GM12872 (cell line): Measurements from ENCODE around the gene SRPX.
A peak's percentile ranks its signal among the peaks of the same experiment; 100 is the strongest.

Experiments
- TF ChIP-seq, protein P1 (sequence below): IDR thresholded peaks from 3 replicates; pipeline ENCODE4 v1.5.1; 2011; ENCODE audit warnings: low read depth, mild to moderate bottlenecking, low read length, moderate library complexity; ENCODE audit not compliant: insufficient read depth

The SRPX gene

DNA sequence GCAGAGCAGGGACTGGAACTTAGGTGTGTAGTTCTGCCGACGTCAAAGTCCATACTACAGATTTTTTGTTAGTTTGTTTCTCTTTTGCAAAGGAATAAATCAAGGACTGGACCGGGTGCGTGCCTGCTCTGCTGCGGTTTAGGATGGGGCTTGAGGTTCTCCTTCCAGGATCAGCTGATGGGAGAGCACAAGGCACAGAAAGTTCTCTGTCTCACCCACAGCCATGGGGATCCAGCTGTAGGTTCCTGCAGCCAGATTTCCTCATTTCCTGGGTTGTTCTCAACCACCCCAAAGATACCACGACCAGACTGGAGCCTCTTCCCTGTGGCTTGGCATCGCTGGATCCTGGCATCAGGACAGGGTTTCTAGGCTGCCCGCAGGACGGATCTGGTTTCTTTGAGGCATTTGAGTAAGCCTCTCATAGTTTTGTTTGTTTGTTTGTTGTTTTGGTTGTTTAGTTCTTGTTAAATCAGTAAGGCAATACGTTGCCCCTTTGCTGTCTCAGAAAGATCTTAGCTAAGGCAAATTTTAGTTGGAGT, 789 bp upstream of the SRPX start:
- TF ChIP-seq, protein P1, sequence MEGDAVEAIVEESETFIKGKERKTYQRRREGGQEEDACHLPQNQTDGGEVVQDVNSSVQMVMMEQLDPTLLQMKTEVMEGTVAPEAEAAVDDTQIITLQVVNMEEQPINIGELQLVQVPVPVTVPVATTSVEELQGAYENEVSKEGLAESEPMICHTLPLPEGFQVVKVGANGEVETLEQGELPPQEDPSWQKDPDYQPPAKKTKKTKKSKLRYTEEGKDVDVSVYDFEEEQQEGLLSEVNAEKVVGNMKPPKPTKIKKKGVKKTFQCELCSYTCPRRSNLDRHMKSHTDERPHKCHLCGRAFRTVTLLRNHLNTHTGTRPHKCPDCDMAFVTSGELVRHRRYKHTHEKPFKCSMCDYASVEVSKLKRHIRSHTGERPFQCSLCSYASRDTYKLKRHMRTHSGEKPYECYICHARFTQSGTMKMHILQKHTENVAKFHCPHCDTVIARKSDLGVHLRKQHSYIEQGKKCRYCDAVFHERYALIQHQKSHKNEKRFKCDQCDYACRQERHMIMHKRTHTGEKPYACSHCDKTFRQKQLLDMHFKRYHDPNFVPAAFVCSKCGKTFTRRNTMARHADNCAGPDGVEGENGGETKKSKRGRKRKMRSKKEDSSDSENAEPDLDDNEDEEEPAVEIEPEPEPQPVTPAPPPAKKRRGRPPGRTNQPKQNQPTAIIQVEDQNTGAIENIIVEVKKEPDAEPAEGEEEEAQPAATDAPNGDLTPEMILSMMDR, result no peak

DNA sequence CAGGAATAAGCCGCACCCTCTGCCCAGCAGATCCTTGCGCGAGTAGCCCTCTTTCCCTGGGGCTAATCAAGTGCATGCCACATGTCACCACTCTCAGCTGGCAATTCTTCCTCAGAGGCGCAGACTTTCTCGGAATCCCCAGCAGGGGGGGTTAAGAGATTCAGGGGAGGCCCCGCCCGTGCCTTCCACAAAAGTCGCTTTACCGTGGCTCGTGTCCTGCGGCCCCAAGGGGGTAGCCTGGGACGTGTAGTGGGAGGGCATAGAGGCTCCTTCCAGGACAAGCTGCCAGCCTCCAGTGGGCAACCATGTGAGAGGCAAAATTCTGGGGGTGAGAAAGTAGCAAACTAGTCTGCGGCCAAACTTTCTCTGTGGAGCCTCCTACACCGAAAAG, 652 bp downstream of the SRPX start:
- TF ChIP-seq, protein P1, result peak; percentile 39; the same call in 2 of the 3 replicates

DNA sequence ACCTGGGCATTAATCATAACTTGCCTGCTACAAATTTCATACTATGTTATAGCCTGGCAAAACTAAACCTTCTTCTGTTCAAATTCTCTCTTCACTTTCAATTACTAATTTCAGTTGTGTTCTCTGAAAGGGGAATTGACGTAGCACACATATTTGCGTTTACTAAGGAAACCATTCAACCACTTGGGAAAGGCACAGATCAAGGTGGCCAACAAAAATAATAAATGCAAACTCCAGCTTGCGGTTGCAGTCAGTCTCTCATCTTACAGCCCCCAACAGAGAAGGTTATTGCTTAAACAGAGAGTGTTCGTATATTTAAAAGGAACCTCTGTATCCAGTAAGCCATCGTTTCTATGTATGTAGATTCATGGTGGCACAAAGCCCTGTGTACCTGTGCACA, 4.0 kb downstream of the SRPX start:
- TF ChIP-seq, protein P1, result no peak

DNA sequence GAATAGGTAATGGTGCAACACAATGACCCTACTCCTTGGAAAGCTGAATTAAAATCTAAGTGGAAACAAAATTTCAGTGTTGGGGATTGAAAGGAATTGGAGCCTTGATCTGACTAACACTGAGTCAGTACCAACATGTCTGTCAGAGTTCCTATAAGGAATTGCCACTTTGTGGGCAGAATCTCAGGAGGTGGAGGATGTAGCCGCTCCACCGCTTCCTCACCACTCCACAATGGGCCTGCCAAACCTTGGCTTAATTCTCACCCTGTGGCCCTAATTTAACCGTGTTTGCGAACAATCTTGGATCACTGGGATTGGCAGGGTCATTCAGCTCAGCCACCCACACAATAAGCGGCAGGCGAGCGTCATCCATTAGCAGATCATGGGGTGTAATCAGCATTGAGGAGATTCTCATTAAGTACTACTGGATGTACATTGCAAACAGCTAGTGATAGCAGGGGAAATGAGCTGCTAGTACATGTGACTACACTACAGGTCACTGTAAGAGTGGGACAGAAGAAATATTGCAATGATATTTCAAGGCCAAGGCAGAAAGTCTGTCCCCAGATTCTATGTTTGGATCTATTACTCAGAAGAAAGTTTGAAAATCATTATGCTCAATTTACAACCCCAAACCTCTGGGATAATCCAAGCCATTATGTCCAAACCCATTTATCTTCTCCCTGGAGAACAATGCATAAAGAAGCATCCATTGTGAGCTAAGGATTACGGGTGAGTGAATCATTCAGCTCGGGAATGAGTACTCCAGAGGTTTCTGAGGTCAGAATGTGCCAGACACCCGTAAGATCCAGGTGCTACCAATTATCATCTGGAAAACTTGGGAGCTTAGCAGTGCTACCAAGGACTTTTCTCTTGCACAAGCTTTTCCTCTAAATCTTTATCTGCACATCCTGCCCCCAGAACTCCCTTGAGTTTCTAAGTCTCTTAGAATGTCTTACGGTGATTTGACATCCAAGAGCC, 5.8 kb downstream of the SRPX start:
- TF ChIP-seq, protein P1, result no peak

DNA sequence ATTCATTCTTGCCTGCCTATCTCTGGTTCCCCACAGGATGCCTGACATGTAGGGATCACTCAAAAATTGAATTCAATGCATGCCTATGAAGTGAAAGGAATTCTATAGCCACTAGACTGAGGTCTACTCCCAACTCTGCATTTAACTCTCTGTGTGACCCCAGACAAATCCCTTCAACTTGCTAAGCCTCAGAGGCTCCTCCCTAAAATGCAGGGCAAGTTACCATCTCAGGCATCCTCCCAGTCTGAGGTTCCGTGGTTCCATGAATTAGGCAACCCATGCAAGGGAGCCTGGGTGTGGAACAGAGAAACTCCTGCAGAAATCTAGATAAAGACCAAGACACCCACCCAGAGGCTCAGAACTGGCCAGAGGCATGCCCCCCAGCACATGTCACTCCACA, 6.6 kb downstream of the SRPX start:
- TF ChIP-seq, protein P1, result no peak

DNA sequence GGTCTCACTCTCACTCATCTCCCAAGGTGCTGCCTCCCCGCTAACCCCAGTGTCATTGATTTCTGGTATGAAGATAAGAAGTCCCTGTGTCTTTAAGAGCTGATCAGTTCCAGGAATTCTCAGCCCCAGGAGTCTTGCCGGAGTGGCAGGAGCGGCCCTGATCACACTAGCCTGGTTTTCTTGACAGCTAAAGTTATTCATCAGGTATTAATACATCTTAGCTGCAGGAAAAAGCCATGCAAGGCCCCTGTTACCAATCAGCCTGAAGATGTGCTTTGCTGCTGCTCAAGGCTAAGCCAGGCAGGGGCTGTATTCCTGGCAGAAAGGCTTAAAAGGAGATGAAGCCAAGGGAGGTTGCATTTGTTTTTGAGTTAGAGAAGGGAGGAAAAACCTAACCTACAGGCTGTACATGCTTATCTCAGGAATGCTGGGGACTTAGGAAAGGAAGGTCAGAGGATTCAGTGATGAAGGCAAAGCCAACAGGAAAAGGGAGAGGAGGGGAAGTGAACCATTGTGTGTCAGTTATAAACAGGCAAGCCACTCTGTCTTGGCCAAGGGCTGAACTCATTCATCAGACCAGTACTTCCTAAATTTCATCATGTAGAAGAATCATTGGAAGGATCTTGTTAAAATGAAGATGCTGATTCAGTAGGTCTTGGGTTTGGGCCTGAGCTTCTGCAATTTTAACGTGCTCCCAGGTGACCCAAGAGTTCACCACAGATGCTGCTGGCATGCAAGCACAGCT, 8.6 kb downstream of the SRPX start:
- TF ChIP-seq, protein P1, result no peak

DNA sequence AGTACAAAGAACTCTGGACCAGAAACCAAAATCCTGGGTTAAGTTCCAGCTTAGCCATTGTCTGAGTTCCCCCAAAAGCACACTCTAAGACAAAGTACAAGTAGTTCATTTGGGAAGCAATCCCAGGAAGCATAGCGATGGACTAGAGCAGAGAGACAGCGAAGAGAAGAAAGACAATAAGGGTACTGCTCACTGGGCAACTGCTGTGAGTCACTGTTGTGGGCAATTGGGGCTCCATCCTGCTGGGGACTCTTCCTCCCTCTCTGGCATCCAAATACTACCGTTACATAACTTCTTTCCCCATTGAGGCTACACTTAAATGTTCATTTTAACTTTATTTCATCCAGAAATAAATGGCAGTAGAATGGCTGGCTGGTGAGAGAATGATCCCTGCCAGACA, 14.1 kb downstream of the SRPX start:
- TF ChIP-seq, protein P1, result no peak
